Raji (cell line): Measurements from ENCODE around the gene PLCH1.

Experiments used
- POLR2A ChIP-seq: IDR thresholded peaks from 2 replicates; pipeline ENCODE4 v1.6.1; 2011; ENCODE audit warnings: low read depth, low read length, control low read depth; ENCODE audit not compliant: insufficient read depth

PLCH1 gene

GRCh38 chr3:155347901-155348300 lies 397.0 kb downstream of the PLCH1 start:
- TF ChIP-seq POLR2A = no peak

DNA sequence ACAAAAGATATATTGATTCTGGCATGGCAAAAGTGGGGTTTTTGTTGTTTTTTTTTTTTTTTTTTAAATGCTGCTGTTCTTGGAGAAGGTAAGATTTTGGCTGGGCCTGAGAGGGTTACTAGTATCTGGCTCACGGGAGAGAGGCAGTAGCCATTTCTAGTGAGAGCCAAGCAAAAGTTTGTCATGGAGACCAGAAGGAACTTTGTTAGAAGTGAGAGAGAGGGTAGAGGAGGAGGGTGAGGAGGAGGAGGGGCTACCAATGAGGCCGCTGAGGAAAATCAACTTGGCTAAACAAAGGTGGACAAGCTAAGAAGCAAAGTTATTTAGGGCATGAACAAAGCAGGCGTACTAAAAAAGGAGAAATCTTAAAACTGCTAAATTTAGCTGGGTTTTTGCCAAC lies 402.5 kb downstream of the PLCH1 start:
- no peak for TF ChIP-seq POLR2A

- TF ChIP-seq POLR2A = no peak
These were observed 405.8 kb downstream of the PLCH1 start for GRCh38 chr3:155339052-155339451.

GRCh38 chr3:155335724-155336354 lies 409.0 kb downstream of the PLCH1 start:
- TF ChIP-seq POLR2A = no peak

GRCh38 chr3:155334914-155335723 lies 409.8 kb downstream of the PLCH1 start:
- no peak for TF ChIP-seq POLR2A

- TF ChIP-seq POLR2A = no peak
These were observed 410.5 kb downstream of the PLCH1 start for GRCh38 chr3:155334215-155334913.

DNA sequence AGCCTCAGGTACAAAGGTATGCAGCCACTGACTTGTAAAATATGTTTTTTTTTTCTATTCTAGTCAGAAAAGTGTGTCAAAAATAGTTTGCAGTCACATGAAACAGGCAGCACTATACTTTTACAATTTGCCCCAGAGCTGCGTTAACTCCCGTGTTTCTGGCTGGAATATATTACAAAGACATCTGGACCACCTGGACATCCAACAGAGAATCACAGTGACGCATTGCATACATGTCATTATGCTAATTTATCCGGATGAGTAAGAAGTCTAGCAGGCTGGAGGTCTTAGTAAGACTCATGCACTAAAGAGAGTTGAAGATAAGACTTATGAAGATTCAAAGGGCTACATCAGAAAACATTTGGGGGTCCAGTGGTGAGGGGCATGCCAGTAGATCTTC lies 412.2 kb downstream of the PLCH1 start:
- no peak for TF ChIP-seq POLR2A

DNA sequence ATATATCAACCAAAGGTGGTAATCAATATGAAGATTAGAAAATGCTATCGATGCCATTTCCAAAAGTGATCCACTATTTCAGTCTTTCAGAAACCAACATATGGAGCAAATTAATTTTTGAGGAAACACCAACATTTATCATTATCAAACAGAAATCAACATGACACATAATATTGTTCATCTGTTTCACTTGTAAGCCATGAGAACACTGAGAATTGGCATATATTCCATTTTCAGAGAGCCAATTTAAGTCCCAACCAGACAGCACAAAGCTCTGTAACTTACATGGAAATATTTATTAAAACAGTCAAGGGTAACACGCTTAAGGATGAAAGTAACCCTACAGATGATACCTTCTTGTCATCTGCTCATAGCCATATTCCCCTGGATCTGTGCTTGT lies 413.8 kb downstream of the PLCH1 start:
- TF ChIP-seq POLR2A = no peak

- no peak for TF ChIP-seq POLR2A
These were observed 414.5 kb downstream of the PLCH1 start for GRCh38 chr3:155330370-155330769.

DNA sequence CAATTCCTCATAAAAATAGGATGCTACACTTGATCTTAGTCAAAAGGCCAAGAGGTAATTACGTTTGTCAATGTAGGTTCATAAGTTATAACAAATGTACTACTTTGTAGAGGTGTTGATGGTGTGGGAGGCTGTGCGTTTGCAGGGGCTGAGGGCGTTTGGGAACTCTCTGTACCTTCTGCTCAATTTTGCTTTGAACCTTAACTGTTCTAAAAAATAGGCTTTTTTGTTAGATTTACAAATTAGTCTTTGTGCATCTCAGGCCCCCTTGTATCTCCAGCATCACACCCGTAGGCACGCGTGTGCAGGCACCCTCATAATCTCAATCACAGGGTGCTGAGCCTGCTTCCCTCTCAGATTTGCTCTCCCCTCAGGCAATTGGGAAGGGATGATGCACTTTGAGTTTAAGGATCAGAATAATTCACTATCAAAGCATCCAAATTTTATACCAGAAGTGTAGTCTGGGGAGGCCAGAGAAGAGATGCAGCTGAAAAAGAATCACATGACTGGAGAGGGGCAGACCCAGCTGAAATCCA lies 415.3 kb downstream of the PLCH1 start:
- TF ChIP-seq POLR2A = no peak

DNA sequence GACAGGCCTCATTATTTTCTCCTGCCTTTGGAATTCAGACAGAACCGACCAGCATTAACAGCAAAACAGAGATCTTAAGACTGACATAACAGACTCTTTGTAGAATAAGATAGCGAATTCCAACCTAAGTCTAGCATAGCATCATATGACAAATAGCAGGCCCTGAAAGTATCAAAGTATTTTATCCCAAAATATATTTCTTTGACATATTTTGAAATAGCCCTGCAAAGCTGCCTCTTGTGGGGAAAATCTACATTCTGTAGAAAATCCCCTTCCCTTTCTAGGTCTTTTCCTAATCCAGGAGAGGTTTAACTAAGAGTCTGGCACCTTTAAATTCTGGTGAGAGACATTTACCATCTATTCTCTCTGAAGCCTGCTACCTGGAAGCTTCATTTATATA lies 417.0 kb downstream of the PLCH1 start:
- no peak for TF ChIP-seq POLR2A

- TF ChIP-seq POLR2A = no peak
These were observed 417.4 kb downstream of the PLCH1 start for GRCh38 chr3:155327430-155327829.

GRCh38 chr3:155326901-155327300 lies 418.0 kb downstream of the PLCH1 start:
- TF ChIP-seq POLR2A = no peak

DNA sequence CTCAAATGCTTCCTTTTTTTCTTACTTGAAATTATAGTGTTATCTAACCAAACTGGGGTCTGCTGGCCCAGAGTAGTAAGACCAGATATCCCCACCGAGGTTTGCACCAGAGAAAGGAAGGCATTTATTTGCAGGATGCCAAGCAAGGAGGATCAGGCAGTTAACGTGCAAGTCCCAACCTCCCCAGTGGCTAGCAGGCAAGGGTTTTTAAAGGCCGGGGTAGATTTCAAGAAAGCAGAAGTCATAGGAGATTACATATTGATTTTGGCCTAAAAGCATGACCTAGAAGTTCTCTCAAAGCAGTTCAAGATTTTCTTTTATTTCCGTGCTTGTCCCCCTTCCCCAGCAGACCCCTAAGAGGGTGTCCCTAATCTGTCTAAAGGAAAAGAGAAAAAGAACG lies 418.6 kb downstream of the PLCH1 start:
- no peak for TF ChIP-seq POLR2A
